ENCODE results near the gene ATP2B2. TPM values are rescaled to one million over a fixed set of nuclear protein-coding genes. Genes with fewer than 3 reads are reported as not detected.

Gene ATP2B2
- polyA plus RNA-seq, 3 donors = not detected

GRCh38 chr3:10366651-10367101, 138.7 kb downstream of the ATP2B2 start:
- H3K36me3 ChIP-seq (replicated peaks in 1 of 2; ENCODE audit: control insufficient read depth in 1 of 2, insufficient read depth in 2 of 2, low read length in 2 of 2) = no peaks in the 10 kb centered on the region
- no peak for DNase-seq
- no peak overlapping the region for H3K4me2 ChIP-seq (replicated peaks; ENCODE audit: extremely low read depth, low read length, poor library complexity, severe bottlenecking)
- no peaks in the 10 kb centered on the region for H3K79me2 ChIP-seq (ENCODE audit: insufficient read depth, low read length)
- no peak overlapping the region for H2AFZ ChIP-seq (ENCODE audit: insufficient read depth, low read depth, low read length, poor library complexity, severe bottlenecking)
- H3K4me1 Mint-ChIP-seq = peaks cover 7% of the 10 kb centered on the region
- peaks cover 2 to 14% (median 10%) of the 10 kb centered on the region in 7 donors for H3K9me3 Mint-ChIP-seq
- no peak overlapping the region for H3K9ac ChIP-seq (ENCODE audit: insufficient read depth, low read length, poor library complexity, severe bottlenecking)
- no peak for TF ChIP-seq CTCF (IDR thresholded peaks at IDR 0.05)
- peaks cover 0 to 8% of the 10 kb centered on the region in 2 donors for H3K4me1 ChIP-seq (ENCODE audit: control insufficient read depth in 1 of 2, insufficient read depth in 2 of 2, low read length in 2 of 2)
- no peaks in the 10 kb centered on the region for H3K36me3 Mint-ChIP-seq
- no peak overlapping the region for H3K4me3 ChIP-seq (replicated peaks in 1 of 3; ENCODE audit: low read depth in 2 of 3, low read length in 3 of 3)
- 73% methylated on average over 5 of the region's 7 CpGs for WGBS (ENCODE audit: insufficient coverage)
- H4K20me1 ChIP-seq (ENCODE audit: insufficient read depth, low read length) = no peaks in the 10 kb centered on the region
- H3K27me3 ChIP-seq (ENCODE audit: control insufficient read depth in 2 of 2, insufficient read depth in 2 of 2, low read length in 2 of 2) = no peaks in the 10 kb centered on the region
- H3K27ac Mint-ChIP-seq = peak overlapping the region in 1 of 7 donors; percentile 8
- intact Hi-C loops (cut with micrococcal nuclease) = no loop called here
- H3K27ac ChIP-seq (ENCODE audit: low read depth in 1 of 2, low read length in 2 of 2) = no peak overlapping the region
- H3K27me3 Mint-ChIP-seq (ENCODE audit: low read depth in 3 of 3) = peaks cover 0 to 11% (median 0%) of the 10 kb centered on the region in 3 donors
- H3K4me3 Mint-ChIP-seq = no peak overlapping the region
- peaks cover 0 to 4% of the 10 kb centered on the region in 2 donors for H3K9me3 ChIP-seq (replicated peaks in 1 of 2; ENCODE audit: control insufficient read depth in 1 of 2, insufficient read depth in 1 of 2, low read length in 2 of 2)

GRCh38 chr3:10365791-10366190, 139.6 kb downstream of the ATP2B2 start:
- no peak overlapping the region for H3K4me3 Mint-ChIP-seq
- no peak for TF ChIP-seq CTCF (IDR thresholded peaks at IDR 0.05)

More at GRCh38 chr3:10365791-10366190, 139.6 kb downstream of the ATP2B2 start:
- Histone ChIP-seq H3K4me1 (ENCODE audit: control insufficient read depth in 1 of 2, insufficient read depth in 2 of 2, low read length in 2 of 2) (peaks cover 0 to 6% of the 10 kb centered on the region in 2 donors), H3K79me2 (ENCODE audit: insufficient read depth, low read length) (no peaks in the 10 kb centered on the region), H3K27ac (ENCODE audit: low read depth in 1 of 2, low read length in 2 of 2) (no peak overlapping the region), H3K9ac (ENCODE audit: insufficient read depth, low read length, poor library complexity, severe bottlenecking) (no peak overlapping the region), H3K4me2 (replicated peaks; ENCODE audit: extremely low read depth, low read length, poor library complexity, severe bottlenecking) (no peak overlapping the region), H3K9me3 (replicated peaks in 1 of 2; ENCODE audit: control insufficient read depth in 1 of 2, insufficient read depth in 1 of 2, low read length in 2 of 2) (no peaks in the 10 kb centered on the region), H3K36me3 (replicated peaks in 1 of 2; ENCODE audit: control insufficient read depth in 1 of 2, insufficient read depth in 2 of 2, low read length in 2 of 2) (no peaks in the 10 kb centered on the region), H2AFZ (ENCODE audit: insufficient read depth, low read depth, low read length, poor library complexity, severe bottlenecking) (no peak overlapping the region), H3K27me3 (ENCODE audit: control insufficient read depth in 2 of 2, insufficient read depth in 2 of 2, low read length in 2 of 2) (no peaks in the 10 kb centered on the region), H3K4me3 (replicated peaks in 1 of 3; ENCODE audit: low read depth in 2 of 3, low read length in 3 of 3) (no peak overlapping the region), H4K20me1 (ENCODE audit: insufficient read depth, low read length) (no peaks in the 10 kb centered on the region)
- Mint-ChIP-seq H3K9me3 (peaks cover 0 to 12% (median 6%) of the 10 kb centered on the region in 7 donors), H3K36me3 (no peaks in the 10 kb centered on the region), H3K27ac (no peak overlapping the region), H3K27me3 (ENCODE audit: low read depth in 3 of 3) (peaks cover 0 to 11% (median 0%) of the 10 kb centered on the region in 3 donors), H3K4me1 (peaks cover 7% of the 10 kb centered on the region)
- intact Hi-C loops (cut with micrococcal nuclease) = no loop called here
- 68% methylated on average over 4 of the region's 6 CpGs for WGBS (ENCODE audit: insufficient coverage)
- DNase-seq = no peak
